CD4-positive, alpha-beta T cell treated with Interleukin-6 at 100 ng/mL for 8 hours (primary cell): ENCODE data around the gene SPDEF.
A peak's percentile ranks its signal among the peaks of the same experiment; 100 is the strongest.

Experiments
- DNase-seq: peaks from one replicate; pipeline ENCODE4 v3.0.0-alpha.2; 2020; ENCODE audit warnings: mixed read lengths, low spot score

Gene SPDEF

GRCh38 chr6:34527751-34528670 lies 28.1 kb downstream of the SPDEF start:
- DNase-seq = no peak

- peak; percentile 95 for DNase-seq
These were observed 29.0 kb downstream of the SPDEF start for GRCh38 chr6:34526992-34527728.

GRCh38 chr6:34526241-34526972 lies 29.7 kb downstream of the SPDEF start:
- no peak for DNase-seq

- DNase-seq = no peak
These were observed 30.5 kb downstream of the SPDEF start for GRCh38 chr6:34525431-34526175.

- DNase-seq = no peak
These were observed 31.2 kb downstream of the SPDEF start for GRCh38 chr6:34524971-34525370.

GRCh38 chr6:34524499-34524898 lies 31.6 kb downstream of the SPDEF start:
- no peak for DNase-seq

- no peak for DNase-seq
These were observed 32.5 kb downstream of the SPDEF start for GRCh38 chr6:34523441-34524206.

GRCh38 chr6:34522761-34523160 lies 33.4 kb downstream of the SPDEF start:
- DNase-seq = no peak

GRCh38 chr6:34521463-34522285 lies 34.5 kb downstream of the SPDEF start:
- DNase-seq = no peak

- DNase-seq = no peak
These were observed 35.3 kb downstream of the SPDEF start for GRCh38 chr6:34520645-34521462.

GRCh38 chr6:34519971-34520644 lies 36.0 kb downstream of the SPDEF start:
- no peak for DNase-seq

GRCh38 chr6:34518669-34519365 lies 37.3 kb downstream of the SPDEF start:
- no peak for DNase-seq

GRCh38 chr6:34517966-34518365 lies 38.2 kb downstream of the SPDEF start:
- no peak for DNase-seq

- DNase-seq = no peak
These were observed 38.7 kb downstream of the SPDEF start for GRCh38 chr6:34517461-34517881.

GRCh38 chr6:34516391-34517324 lies 39.5 kb downstream of the SPDEF start:
- DNase-seq = no peak

GRCh38 chr6:34515473-34516387 lies 40.4 kb downstream of the SPDEF start:
- no peak for DNase-seq
